NCI-H2081 (cell line): Measurements from ENCODE around the gene VCP.

Experiments
- DNase-seq, 2 experiments: peaks; one replicate each; lab custom pipeline; 2025; lab: John Stamatoyannopoulos, UW

Gene VCP

DNA sequence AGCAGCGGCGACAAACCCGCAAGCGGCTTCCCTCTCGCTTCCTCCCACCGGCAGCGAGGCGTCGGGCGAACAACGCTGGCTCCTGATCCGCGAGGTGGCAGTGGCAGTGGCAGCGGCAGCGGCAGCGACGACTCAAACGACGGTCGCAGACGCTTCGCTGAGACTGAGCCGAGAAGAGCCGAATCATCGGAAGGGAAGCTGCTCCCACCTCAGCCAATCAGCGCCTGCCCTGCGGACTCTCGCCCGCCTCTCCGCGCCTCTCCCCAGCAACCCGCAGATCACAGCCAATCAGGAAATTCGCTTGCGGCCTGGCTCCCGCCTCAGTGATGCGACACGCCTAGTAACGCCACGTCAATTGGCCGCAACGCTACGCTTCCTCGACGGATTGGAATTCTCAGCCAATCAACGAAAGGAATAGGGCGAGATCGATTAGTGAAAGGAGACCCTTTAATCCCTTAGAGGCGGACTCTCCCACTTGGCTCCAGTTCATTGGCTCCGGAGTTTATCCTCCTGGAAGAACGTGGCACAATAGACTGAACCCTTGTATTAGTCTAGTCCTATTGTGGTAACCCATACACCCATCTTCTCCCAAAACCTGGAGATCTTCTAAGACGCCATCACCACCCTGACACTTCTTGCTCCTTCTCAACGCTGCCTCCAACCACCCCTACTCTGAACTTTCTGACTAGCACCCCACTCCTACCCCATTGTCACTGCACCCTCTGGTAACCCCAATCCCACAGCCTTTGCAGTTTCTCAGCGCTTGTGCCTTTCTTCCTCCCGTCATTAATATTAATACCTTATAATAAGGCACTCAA, at the start of gene VCP:
TSS of gene VCP (minus strand) at position 165 of the 818 bp plus-strand sequence. CDS start 272 bp downstream, outside the sequence.
- peak; percentile 99 to 100 for DNase-seq

- peak; percentile 90 to 92 for DNase-seq
Observed at GRCh38 chr9:35116898-35117551, 44.6 kb upstream of the VCP start.

DNA sequence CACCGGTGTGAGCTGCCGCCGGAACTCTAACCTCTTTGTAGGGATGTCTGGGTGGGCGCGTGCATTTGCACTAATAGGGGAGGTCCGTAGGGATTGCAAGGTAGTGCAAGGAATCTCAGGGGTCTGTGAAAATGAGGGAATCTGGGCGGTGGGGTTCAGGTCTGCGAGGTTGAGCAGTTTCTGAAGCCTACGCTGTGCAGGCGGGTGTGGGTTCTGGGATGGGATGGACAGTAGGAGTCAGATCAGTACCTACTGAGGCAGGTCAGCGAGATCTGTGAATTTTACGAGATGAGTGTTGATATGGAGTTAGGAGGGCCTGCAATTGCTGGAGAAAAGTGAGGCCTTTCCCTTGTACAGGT, 44.1 kb upstream of the VCP start:
- DNase-seq, result no peak

DNA sequence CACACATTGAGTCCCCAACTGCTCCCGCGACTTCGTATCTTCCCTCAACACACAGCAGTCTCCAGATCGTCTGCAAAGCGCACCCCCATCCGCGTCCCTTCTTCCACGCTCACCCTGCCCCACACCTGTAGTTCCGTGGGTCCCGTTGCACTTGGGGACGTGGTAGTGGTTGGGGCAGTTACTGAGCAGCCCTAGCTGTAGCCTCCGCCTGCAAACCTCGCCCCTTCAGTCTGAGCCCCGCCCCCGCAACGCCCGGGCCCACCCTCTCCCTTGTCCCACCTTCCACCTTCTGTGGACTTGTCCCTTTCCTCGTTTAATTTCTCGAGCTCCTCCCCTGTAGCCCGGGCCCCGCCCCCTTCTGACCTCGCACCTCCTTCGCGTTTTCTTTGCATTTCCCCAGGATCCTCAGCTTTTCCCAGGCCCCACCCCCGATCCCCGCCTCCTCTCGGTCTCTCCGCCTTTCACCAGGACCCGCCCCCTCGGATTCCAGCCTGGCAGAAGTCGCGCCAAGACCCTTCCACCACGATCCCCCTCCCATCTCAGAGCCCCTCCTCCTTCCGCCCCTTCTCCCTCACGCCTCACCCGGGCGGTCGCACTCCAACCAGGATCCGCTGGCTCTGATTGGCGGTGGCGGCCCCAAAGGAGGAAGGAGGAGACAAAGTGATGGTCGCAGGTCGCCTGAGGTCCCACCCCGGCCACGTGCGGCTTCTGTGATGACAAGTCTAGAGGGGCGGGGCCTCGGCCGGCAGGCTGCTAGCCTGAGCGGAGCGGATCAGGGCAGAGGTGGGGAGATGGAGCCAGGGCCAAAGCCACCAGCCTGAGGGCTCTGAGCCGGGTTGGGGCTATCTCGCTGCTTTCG, 43.5 kb upstream of the VCP start, which contains the start of gene ATOSB:
TSS of gene ATOSB (minus strand) at position 183 of the 859 bp plus-strand sequence. CDS start 7,588 bp downstream, outside the sequence.
- peak; percentile 93 to 94 for DNase-seq

GRCh38 chr9:35114840-35115628, 42.6 kb upstream of the VCP start:
- no peak for DNase-seq

GRCh38 chr9:35114113-35114839, 41.9 kb upstream of the VCP start:
- peak; percentile 10 to 36 for DNase-seq

GRCh38 chr9:35112257-35113020, 40.0 kb upstream of the VCP start:
- DNase-seq, result no peak

GRCh38 chr9:35111001-35111933, 38.8 kb upstream of the VCP start:
- DNase-seq, result peak; percentile 98 to 99

DNA sequence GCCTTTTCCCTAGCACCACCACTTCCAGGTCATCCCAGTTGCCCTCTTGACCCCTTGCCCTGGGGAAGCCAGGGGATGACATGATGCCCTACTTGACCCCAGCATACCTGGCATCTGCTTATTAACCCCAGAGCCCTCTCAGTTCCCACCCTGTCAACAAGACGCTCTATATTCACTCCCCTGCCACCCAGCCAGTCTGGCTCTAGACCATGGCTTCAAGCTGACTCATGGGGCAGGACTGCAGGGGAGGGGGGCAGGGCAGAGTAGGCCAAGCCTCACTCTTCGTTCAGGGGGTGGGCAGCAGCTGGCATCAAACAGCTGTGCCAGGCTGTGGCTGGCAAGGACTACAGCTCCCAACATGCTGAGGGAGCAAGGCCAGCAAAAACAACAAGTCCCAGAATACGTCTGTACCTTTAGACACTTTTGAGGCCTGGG, 37.9 kb upstream of the VCP start:
- DNase-seq, result no peak

DNA sequence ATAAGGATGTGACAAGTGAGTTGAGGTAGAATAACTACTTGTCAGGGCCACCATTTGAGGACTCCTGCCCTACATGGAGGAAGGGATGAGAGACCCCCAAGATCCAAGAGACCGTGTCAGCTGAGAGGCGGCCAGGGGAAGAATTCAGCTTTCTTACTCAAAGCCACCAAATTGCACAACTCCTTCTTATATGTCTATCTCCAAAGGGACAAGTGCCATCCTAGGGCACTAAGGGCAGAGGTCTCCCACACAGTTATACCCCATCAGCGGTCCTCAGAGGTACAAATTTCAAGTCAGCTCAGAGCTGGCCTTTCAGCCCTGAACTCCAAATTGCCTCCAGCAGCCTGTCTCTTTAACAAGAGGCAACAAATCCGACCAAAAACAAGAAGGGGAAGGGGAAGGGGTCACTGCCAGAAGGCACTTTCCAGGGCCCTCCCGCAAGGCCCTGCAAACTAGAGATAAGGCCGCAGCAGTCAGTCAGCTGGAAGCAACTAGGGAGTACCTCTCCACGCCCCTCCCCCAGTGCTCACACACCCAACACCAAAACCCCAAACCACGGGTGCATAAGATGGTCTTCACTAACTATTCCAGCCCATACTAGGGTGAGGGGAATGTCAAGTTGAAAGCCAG, 36.6 kb upstream of the VCP start:
- DNase-seq, result no peak

- DNase-seq, result no peak
Observed at GRCh38 chr9:35108461-35108860, 36.0 kb upstream of the VCP start.

GRCh38 chr9:35107297-35108290, 35.2 kb upstream of the VCP start:
- no peak for DNase-seq

GRCh38 chr9:35106343-35106730, 33.9 kb upstream of the VCP start:
- DNase-seq, result no peak

DNA sequence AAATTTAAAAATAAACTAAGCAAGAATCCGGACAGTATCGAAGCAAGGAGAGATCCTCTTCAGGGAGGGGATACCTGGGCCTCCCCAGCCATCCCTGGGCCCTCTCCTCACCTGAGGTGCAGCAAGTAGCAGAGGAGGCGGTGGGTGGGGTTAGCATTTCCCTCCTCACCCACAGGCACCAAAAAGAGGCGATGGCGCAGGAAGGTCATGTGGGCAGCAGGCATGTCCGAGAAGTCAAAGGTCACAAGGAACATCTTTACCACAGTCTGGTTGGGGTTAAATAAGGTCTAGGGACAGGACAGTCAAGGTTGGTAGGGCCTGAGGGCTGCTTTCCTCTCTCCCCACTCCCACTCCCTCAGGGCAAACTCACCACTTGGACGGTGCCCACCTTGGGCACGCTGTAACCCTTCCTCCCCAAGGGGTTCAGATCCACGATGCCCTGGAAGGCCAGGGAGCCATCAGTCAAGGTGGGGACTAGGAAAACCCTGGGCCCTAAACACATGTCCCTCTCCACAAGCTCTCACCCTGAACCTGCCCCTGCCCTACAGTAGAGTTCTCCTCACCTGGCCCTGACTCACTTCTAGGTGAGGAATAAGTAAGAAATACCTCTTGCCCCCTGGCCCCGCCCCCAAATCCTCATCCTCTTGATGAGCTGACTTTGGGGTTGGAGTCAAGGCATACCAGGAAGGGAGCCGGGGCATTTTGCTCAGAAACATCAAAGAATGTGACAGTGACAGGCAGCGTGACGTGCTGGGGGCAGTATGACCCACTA, 33.3 kb upstream of the VCP start:
- no peak for DNase-seq

- no peak for DNase-seq
Observed at GRCh38 chr9:35105126-35105525, 32.7 kb upstream of the VCP start.

DNA sequence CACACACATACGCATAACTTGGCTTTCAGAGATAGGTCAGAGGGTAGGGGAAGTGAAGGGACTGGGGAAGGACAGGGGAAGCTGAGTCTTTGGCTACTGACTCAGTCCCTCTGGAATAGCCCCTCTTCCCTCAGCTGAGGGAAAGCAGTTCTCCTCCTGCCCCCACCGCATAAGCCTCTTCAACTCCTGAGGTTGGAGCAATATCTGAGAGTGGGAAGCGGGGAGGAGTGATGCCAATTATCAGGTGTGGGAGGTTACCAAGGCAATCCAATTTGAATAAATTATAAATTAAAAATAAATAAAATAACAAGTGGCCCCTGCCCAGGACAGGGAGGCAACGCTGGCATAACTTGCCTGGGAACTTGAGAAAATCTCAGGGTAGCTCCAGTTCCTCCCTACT, 32.2 kb upstream of the VCP start:
- no peak for DNase-seq
